SK-N-SH treated with all-trans-retinoic acid at 6 μM for 48 hours (cell line): Measurements from ENCODE around the gene GATA5.

Experiments used
- ATAC-seq: fragments of 200-7000 bp; cut with Tn5 transposase; 3 replicates; pipeline ENCODE4 v1.9.1; 2020; ENCODE audit warnings: mild to moderate bottlenecking, moderate library complexity
- ARNTL ChIP-seq: fragments of 450-650 bp; formaldehyde crosslinking; IDR thresholded peaks from 2 replicates; pipeline ENCODE4 v1.5.0; 2020; ENCODE audit warnings: low read depth, mild to moderate bottlenecking, moderate library complexity, borderline replicate concordance
- BACH2 ChIP-seq: fragments of 250-450 bp; sonication (Bioruptor Pico); IDR thresholded peaks from 2 replicates; pipeline ENCODE4 v1.9.0; 2021; ENCODE audit warnings: mild to moderate bottlenecking, borderline replicate concordance
- CREB5 ChIP-seq: fragments of 250-450 bp; sonication (Bioruptor Pico); IDR thresholded peaks from 2 replicates; pipeline ENCODE4 v1.5.1; 2020; ENCODE audit warnings: low read depth, mild to moderate bottlenecking, moderate library complexity
- CSRNP3 ChIP-seq: fragments of 250-450 bp; sonication (Bioruptor Pico); IDR thresholded peaks from 2 replicates; pipeline ENCODE4 v1.5.1; 2021; ENCODE audit warnings: mild to moderate bottlenecking, moderate library complexity
- ESRRG ChIP-seq: fragments of 250-450 bp; sonication (Bioruptor Pico); IDR thresholded peaks from 2 replicates; pipeline ENCODE4 v1.6.1; 2021; ENCODE audit warnings: mild to moderate bottlenecking
- ISL1 ChIP-seq: fragments of 250-450 bp; sonication (Bioruptor Pico); IDR thresholded peaks from 2 replicates; pipeline ENCODE4 v2.1.2; 2022; ENCODE audit warnings: mild to moderate bottlenecking, moderate library complexity
- OSR1 ChIP-seq: fragments of 250-450 bp; sonication (Bioruptor Pico); IDR thresholded peaks from 2 replicates; pipeline ENCODE4 v1.8.0; 2022; ENCODE audit warnings: moderate library complexity, mild to moderate bottlenecking, inconsistent platforms
- PATZ1 ChIP-seq: fragments of 250-450 bp; sonication (Bioruptor Pico); IDR thresholded peaks from 2 replicates; pipeline ENCODE4 v1.8.0; 2020; ENCODE audit warnings: mild to moderate bottlenecking, moderate library complexity, borderline replicate concordance
- PPARA ChIP-seq: fragments of 250-450 bp; sonication (Bioruptor Pico); IDR thresholded peaks from 2 replicates; pipeline ENCODE4 v1.5.0; 2020; ENCODE audit warnings: mild to moderate bottlenecking, borderline replicate concordance
- RARB ChIP-seq: fragments of 250-450 bp; sonication (Bioruptor Pico); IDR thresholded peaks from 2 replicates; pipeline ENCODE4 v1.8.0; 2021; ENCODE audit warnings: mild to moderate bottlenecking, moderate library complexity
- TOX ChIP-seq: fragments of 250-450 bp; sonication (Bioruptor Pico); IDR thresholded peaks from 2 replicates; pipeline ENCODE4 v1.8.0; 2021; ENCODE audit warnings: mild to moderate bottlenecking, moderate library complexity, borderline replicate concordance
- ZC3H10 ChIP-seq: fragments of 250-450 bp; sonication (Bioruptor Pico); IDR thresholded peaks from 2 replicates; pipeline ENCODE4 v1.5.1; 2021; ENCODE audit warnings: mild to moderate bottlenecking, moderate library complexity
- ZFP3 ChIP-seq: fragments of 250-450 bp; sonication (Bioruptor Pico); IDR thresholded peaks from 2 replicates; pipeline ENCODE4 v1.5.0; 2020; ENCODE audit warnings: mild to moderate bottlenecking, moderate library complexity
- ZFP30 ChIP-seq: fragments of 450-650 bp; formaldehyde crosslinking; IDR thresholded peaks from 2 replicates; pipeline ENCODE4 v1.5.0; 2022; ENCODE audit warnings: mild to moderate bottlenecking, moderate library complexity
- ZNF565 ChIP-seq: fragments of 450-650 bp; formaldehyde crosslinking; conservative IDR thresholded peaks from 2 replicates; pipeline ENCODE4 v1.5.0; 2020; ENCODE audit warnings: low read depth, mild to moderate bottlenecking, moderate library complexity
- ZNF70 ChIP-seq: fragments of 450-650 bp; formaldehyde crosslinking; IDR thresholded peaks from 2 replicates; pipeline ENCODE4 v1.5.0; 2020; ENCODE audit warnings: mild to moderate bottlenecking, moderate library complexity
- TF ChIP-seq, protein P1 (sequence below): fragments of 250-450 bp; sonication (Bioruptor Pico); IDR thresholded peaks from 2 replicates; pipeline ENCODE4 v1.8.0; 2021; ENCODE audit warnings: low read depth, mild to moderate bottlenecking, moderate library complexity, borderline replicate concordance
- TF ChIP-seq, protein P2 (sequence below): fragments of 250-450 bp; sonication (Bioruptor Pico); IDR thresholded peaks from 2 replicates; pipeline ENCODE4 v1.5.0; 2020; ENCODE audit warnings: mild to moderate bottlenecking, moderate library complexity

The GATA5 gene

DNA sequence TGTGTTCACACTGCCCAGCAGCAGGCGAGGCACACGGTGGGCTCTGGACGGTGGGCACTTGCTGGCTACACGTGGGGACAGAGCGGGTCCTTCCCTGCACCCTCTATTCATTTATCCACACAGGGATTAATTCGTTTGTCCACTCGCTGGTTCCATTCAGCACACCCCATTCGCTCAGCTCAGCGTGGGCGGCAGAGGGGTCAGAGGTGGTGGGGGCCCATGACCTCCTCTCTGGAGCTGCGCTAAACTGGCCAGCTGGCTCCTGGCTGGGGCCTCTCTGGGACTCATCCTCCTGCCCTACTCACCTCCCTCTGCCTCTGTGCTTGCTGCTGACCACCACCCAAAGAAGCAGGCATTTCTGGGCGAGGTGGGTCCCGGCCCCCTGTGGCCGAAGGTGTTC is 27.0 kb downstream of the GATA5 start:
- TF ChIP-seq TOX (CRISPR knock-in tag): no peak
- TF ChIP-seq CSRNP3 (CRISPR knock-in tag): no peak
- TF ChIP-seq ARNTL: no peak
- no peak for TF ChIP-seq BACH2 (CRISPR knock-in tag)
- no peak for TF ChIP-seq OSR1
- TF ChIP-seq, protein P1, sequence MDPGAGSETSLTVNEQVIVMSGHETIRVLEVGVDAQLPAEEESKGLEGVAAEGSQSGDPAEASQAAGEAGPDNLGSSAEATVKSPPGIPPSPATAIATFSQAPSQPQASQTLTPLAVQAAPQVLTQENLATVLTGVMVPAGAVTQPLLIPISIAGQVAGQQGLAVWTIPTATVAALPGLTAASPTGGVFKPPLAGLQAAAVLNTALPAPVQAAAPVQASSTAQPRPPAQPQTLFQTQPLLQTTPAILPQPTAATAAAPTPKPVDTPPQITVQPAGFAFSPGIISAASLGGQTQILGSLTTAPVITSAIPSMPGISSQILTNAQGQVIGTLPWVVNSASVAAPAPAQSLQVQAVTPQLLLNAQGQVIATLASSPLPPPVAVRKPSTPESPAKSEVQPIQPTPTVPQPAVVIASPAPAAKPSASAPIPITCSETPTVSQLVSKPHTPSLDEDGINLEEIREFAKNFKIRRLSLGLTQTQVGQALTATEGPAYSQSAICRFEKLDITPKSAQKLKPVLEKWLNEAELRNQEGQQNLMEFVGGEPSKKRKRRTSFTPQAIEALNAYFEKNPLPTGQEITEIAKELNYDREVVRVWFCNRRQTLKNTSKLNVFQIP: no peak
- TF ChIP-seq, protein P2, sequence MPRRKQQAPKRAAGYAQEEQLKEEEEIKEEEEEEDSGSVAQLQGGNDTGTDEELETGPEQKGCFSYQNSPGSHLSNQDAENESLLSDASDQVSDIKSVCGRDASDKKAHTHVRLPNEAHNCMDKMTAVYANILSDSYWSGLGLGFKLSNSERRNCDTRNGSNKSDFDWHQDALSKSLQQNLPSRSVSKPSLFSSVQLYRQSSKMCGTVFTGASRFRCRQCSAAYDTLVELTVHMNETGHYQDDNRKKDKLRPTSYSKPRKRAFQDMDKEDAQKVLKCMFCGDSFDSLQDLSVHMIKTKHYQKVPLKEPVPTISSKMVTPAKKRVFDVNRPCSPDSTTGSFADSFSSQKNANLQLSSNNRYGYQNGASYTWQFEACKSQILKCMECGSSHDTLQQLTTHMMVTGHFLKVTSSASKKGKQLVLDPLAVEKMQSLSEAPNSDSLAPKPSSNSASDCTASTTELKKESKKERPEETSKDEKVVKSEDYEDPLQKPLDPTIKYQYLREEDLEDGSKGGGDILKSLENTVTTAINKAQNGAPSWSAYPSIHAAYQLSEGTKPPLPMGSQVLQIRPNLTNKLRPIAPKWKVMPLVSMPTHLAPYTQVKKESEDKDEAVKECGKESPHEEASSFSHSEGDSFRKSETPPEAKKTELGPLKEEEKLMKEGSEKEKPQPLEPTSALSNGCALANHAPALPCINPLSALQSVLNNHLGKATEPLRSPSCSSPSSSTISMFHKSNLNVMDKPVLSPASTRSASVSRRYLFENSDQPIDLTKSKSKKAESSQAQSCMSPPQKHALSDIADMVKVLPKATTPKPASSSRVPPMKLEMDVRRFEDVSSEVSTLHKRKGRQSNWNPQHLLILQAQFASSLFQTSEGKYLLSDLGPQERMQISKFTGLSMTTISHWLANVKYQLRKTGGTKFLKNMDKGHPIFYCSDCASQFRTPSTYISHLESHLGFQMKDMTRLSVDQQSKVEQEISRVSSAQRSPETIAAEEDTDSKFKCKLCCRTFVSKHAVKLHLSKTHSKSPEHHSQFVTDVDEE: no peak
- no peak for TF ChIP-seq ZC3H10 (CRISPR knock-in tag)
- no peak for TF ChIP-seq CREB5
- TF ChIP-seq PATZ1 (CRISPR knock-in tag): no peak
- no peak for TF ChIP-seq ZNF70 (CRISPR knock-in tag)
- no peak for TF ChIP-seq RARB (CRISPR knock-in tag)
- TF ChIP-seq ZFP30 (CRISPR knock-in tag): no peak
- no peak for TF ChIP-seq ESRRG
- no peak for ATAC-seq

DNA sequence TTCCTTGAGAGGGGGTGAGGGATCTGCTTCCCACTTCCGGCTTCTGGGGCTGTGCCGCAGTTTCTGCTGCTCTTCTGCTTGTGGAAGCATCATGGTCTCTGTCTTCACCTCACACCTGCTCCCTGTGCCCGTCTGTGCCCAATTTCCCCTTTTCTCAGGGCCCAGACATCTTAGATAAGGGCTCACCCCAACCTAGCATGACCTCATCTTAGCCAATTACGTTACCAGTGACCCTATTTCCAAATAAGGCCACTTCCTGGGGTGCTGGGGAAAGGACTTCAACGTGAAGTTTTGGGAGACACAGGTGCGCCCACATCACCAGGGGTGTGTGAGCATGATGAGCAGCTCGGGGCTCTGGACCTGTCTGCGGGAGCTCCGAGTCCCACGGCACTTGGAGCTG is 27.8 kb downstream of the GATA5 start:
- ATAC-seq: no peak
- TF ChIP-seq OSR1: no peak
- TF ChIP-seq ZNF565 (CRISPR knock-in tag): no peak
- no peak for TF ChIP-seq CREB5
- TF ChIP-seq PPARA: no peak
- TF ChIP-seq, protein P2: no peak
- TF ChIP-seq ISL1: no peak
- no peak for TF ChIP-seq ZC3H10 (CRISPR knock-in tag)
- no peak for TF ChIP-seq ZNF70 (CRISPR knock-in tag)
- TF ChIP-seq, protein P1: no peak
- no peak for TF ChIP-seq ZFP3 (CRISPR knock-in tag)
